Spinal cord (tissue), 10 donors: ENCODE measurements around the gene PAQR7. TPM values are rescaled to one million over a fixed set of nuclear protein-coding genes. Genes with fewer than 3 reads are reported as not detected.

Experiments
- DNase-seq, 6 donors: peaks; one replicate each; pipeline versions ENCODE4 v3.0.0 to v3.0.0-alpha.2; 2013 to 2015; ENCODE audit warnings: low spot score in 6 of 6, low read depth in 4 of 6
- H3K27ac ChIP-seq: one replicate; pipeline ENCODE4 v1.5.1; 2013; ENCODE audit warnings: low read depth, low read length, control low read depth
- H3K27me3 ChIP-seq: one replicate; pipeline ENCODE4 v1.6.1; 2013; ENCODE audit warnings: low read length; ENCODE audit not compliant: control insufficient read depth, insufficient read depth
- H3K36me3 ChIP-seq: one replicate; pipeline ENCODE4 v1.6.1; 2013; ENCODE audit warnings: low read length; ENCODE audit not compliant: control insufficient read depth, insufficient read depth
- H3K4me1 ChIP-seq: one replicate; pipeline ENCODE4 v1.6.1; 2013; ENCODE audit warnings: low read length; ENCODE audit not compliant: control insufficient read depth, insufficient read depth
- H3K4me3 ChIP-seq: one replicate; pipeline ENCODE4 v1.5.1; 2013; ENCODE audit warnings: low read depth, low read length, control low read depth
- H3K9me3 ChIP-seq: one replicate; pipeline ENCODE4 v1.6.1; 2013; ENCODE audit warnings: low read length; ENCODE audit not compliant: control insufficient read depth, insufficient read depth
- WGBS: methylation state at CpG from one replicate; pipeline ENCODE4 v1.1.5; 2013; ENCODE audit warnings: missing lambda C conversion rate; ENCODE audit not compliant: insufficient coverage; 5-methylcytosine and 5-hydroxymethylcytosine counted together
- polyA plus RNA-seq, 2 donors: library from polyadenylated mRNA; unstranded; fragments of 120-200 nt; gene quantifications; one replicate each; pipeline ENCODE4 v1.2.1, GENCODE V29; 2013; ENCODE audit not compliant: insufficient read length in 2 of 2
- small RNA-seq: library from RNA; depleted of rRNA; stranded (forward); fragments of <200 nt; gene quantifications from one replicate; pipeline ENCODE3, GENCODE V24; 2014; ENCODE audit warnings: low replicate concordance
- total RNA-seq, 2 donors: library from RNA; depleted of rRNA in 1 of 2; stranded (reverse); fragments of 120-200 nt in 1 of 2; fragments of >200 nt in 1 of 2; gene quantifications; one replicate each; pipeline versions ENCODE4 v1.2.3 to v1.2.4, GENCODE V29; 2013 to 2014
- donor health status: healthy.

Gene PAQR7
- total and polyA plus RNA-seq, 4 donors: 7.6 to 18.8 (median 12.6) TPM

- DNase-seq: no peak
- 84% methylated on average over 9 of the region's 11 CpGs for WGBS
These were observed 62.3 kb downstream of the PAQR7 start for GRCh38 chr1:25813071-25813733.

More at GRCh38 chr1:25813071-25813733, 62.3 kb downstream of the PAQR7 start:
- Histone ChIP-seq H3K9me3 (no peaks in the 10 kb centered on the region), H3K4me3 (no peak overlapping the region), H3K36me3 (peaks cover 83% of the 10 kb centered on the region), H3K27me3 (no peaks in the 10 kb centered on the region), H3K27ac (no peak overlapping the region), H3K4me1 (peaks cover 10% of the 10 kb centered on the region)

Small RNA genes within 50 kb of the gene (small RNA-seq; reads per million reads assigned to genes)
- gene AL033528.1: not detected
- not detected for gene RF00019
- gene SNRPFP2: not detected

Other genes with a start within 250 kb of the PAQR7 start
- gene SELENON, start 75.5 kb downstream of the PAQR7 start, total RNA-seq: 10 to 100 TPM; 20.5 to 58.0 TPM
- gene SELENON, start 75.5 kb downstream of the PAQR7 start, polyA plus RNA-seq: 100 to 1,000 TPM; 141 to 163 TPM
- gene MTFR1L, start 55.8 kb downstream of the PAQR7 start, total RNA-seq: 10 to 100 TPM; 48.6 to 78.9 TPM
- 100 to 1,000 TPM; 120 to 132 TPM for gene MTFR1L, start 55.8 kb downstream of the PAQR7 start, polyA plus RNA-seq
- gene AUNIP, start 16.3 kb downstream of the PAQR7 start, total RNA-seq: 1 to 10 TPM; 1.8 to 2.3 TPM
- gene AUNIP, start 16.3 kb downstream of the PAQR7 start, polyA plus RNA-seq: 1 to 10 TPM; 2.2 to 3.9 TPM
- 100 to 1,000 TPM; 258 to 645 TPM for gene STMN1, start 30.7 kb upstream of the PAQR7 start, total RNA-seq
- 1,000 to 10,000 TPM; 1,353 to 1,551 TPM for gene STMN1, start 30.7 kb upstream of the PAQR7 start, polyA plus RNA-seq
- 10 to 100 TPM in 1 of 2 donors, 1 to 10 TPM in 1; 6.6 to 11.1 TPM for gene PAFAH2, start 122.4 kb upstream of the PAQR7 start, total RNA-seq
- gene PAFAH2, start 122.4 kb upstream of the PAQR7 start, polyA plus RNA-seq: 1 to 10 TPM; 6.8 to 9.5 TPM
- gene EXTL1, start 146.1 kb upstream of the PAQR7 start, total RNA-seq: 1 to 10 TPM; 2.3 to 3.0 TPM
- gene EXTL1, start 146.1 kb upstream of the PAQR7 start, polyA plus RNA-seq: 10 to 100 TPM; 12.9 to 14.8 TPM
- gene SLC30A2, start 170.4 kb upstream of the PAQR7 start, total RNA-seq: under 1 TPM in 1 of 2 donors, not detected in 1; 0.11 TPM
- gene SLC30A2, start 170.4 kb upstream of the PAQR7 start, polyA plus RNA-seq: under 1 TPM; 0.19 to 0.26 TPM
- not detected for gene TRIM63, start 191.9 kb upstream of the PAQR7 start, total RNA-seq
- not detected for gene TRIM63, start 191.9 kb upstream of the PAQR7 start, polyA plus RNA-seq
- gene PDIK1L, start 236.1 kb upstream of the PAQR7 start, total RNA-seq: 10 to 100 TPM; 15.1 to 24.8 TPM
- gene PDIK1L, start 236.1 kb upstream of the PAQR7 start, polyA plus RNA-seq: 10 to 100 TPM; 21.6 to 28.8 TPM